ENCODE measurements around the gene GCNT4.
"Not testable (repeated sequence)": the region's sequence is repeated elsewhere in the genome, so short reads cannot be mapped to it uniquely, and the experiment has no call there.

GCNT4 gene

DNA sequence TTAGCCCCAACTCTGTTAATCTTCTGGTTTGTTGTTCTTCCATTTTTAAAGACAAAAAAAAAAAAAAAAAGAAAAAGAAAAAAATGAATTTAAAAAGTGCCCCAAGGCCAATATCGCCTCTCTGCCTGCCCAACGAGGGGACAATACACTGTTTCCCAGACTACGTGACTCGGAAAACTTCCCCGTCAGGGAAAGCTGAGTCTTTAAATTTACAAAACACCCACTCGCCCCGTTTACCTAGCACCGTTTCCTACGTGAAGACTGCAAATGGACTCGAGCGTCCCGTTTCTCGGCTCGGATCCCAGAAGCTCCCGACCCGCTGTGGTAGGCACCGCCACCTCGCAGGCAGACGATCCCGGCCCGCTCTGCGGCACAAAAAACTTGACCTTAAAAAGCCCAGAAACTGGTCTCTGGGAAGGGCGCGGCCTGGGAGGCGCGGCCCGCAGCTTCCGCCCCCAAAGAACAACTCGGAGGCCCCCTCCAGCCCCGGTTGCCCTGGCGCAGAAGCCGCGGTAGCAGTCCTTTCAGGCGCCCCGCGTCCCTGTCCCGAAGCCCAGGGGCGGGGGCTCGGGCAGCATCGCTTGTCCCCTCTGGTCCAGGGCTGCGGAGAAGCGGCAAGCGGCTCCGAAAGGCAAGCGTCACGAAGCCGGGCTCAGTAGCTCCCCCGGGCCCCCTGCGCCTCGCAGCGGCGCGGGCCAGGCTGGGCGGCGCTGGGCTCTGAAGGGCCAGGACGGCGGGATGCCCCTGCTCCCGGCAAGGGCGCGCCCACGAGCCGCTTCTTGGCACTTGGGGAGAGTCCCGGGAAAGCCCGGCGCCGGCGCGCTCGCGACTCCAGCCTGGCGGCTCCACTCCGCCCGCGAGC is at the start of gene GCNT4:
TSS of gene GCNT4 (minus strand) at position 367 of the 862 bp plus-strand sequence. CDS start 22,521 bp downstream, outside the sequence.
- DNase-seq: peak in 8 of 58 donors; percentile 24 to 62 (median 32)

DNA sequence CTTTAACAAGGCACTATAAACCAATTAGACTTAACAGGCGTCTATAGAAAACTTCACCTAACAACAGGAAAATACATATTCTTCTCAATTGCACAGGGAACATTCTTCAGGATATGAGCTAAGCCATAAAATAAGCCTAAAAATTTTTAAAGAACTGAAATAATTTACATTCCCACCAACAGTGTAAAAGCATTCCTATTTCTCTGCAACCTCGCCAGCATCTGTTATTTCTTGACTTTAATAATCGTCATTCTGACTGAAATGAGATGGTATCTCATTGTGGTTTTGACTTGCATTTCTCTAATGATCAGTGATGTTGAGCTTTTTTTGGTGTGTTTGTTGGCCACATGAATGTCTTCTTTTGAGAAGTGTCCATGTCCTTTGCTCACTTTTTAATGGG is 43.6 kb upstream of the GCNT4 start:
- not testable (repeated sequence) for DNase-seq

- no peak for DNase-seq
Observed at GRCh38 chr5:75091597-75091996, 39.2 kb upstream of the GCNT4 start.

DNA sequence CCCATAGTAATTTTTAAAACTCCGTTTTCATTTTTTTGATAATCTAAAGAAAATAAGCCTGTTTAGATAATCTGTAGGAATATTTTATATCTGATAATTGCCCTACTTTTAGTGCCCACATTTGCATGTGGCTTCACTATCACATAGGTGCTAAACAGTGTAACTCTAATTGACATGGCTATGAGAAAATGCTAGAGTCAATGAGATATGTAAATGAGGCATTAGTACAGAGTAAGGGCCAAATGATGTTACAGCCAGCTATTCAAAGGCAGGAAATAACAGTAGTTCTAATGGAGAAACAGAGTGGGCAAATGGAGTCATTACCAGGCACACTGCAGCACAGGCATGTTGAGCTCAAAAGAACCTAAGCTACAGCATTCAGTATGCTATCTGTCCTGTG is 37.3 kb upstream of the GCNT4 start:
- DNase-seq: no peak

GRCh38 chr5:75089137-75089536 is 36.8 kb upstream of the GCNT4 start:
- DNase-seq: no peak

DNA sequence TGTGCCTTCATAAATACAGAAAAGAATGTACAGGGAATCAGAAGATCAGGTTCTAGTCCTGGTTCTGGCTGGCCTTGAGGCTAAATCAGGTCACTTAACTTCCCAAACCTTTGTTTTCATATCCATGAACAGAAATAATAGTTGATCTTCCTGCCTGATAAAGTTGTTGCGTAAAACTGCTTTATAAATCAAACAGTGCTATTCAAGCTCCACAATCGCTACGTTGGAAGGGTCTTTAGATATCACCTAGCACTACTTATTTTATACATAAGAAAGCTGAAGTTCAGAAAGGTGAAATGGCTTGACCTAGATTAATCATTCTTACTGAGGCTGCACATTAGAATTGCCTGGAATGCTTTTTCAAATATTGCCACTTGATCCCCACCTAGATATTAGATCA is 36.3 kb upstream of the GCNT4 start:
- no peak for DNase-seq

DNA sequence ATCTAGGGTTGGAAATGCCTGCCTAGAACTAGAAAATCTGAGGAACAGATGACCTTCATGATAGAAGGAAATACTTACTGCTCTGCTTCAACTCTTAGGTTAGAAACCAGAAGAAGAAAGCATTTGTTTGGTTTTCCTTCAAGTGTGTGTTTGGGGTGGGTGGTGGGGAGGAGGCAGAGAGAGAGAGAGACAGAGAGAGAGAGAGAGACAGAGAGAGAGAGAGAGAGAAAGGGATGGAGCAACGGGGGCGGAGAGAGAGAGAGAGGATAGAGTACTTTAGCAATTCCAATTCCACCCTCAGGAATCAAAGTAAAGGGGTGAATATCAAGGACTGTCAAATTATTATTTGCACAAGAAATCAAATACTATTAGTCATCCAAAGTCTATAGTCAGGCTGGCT is 29.2 kb upstream of the GCNT4 start:
- DNase-seq: no peak

- DNase-seq: not testable (repeated sequence)
Observed at GRCh38 chr5:75079346-75079745, 27.0 kb upstream of the GCNT4 start.

- no peak for DNase-seq
Observed at GRCh38 chr5:75078027-75078426, 25.7 kb upstream of the GCNT4 start.

DNA sequence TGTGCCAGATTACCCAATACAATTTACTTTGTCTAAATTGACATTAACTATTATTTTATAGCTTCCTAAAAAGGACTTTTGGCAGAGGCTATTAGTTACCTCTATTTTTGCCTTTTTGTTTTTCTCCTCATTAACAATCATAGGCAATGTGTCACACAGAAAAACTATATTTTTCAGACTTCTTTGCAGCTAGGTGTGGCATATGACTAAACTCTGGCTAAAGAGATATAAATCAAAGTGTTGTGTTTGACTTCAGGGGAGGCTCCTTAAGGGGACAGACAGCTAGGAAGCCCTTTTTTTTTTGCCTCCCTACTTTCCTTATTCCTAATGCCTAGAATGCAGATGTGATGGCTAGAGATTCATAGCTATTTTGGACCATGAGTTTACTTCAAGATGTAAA is 19.7 kb upstream of the GCNT4 start:
- DNase-seq: no peak

DNA sequence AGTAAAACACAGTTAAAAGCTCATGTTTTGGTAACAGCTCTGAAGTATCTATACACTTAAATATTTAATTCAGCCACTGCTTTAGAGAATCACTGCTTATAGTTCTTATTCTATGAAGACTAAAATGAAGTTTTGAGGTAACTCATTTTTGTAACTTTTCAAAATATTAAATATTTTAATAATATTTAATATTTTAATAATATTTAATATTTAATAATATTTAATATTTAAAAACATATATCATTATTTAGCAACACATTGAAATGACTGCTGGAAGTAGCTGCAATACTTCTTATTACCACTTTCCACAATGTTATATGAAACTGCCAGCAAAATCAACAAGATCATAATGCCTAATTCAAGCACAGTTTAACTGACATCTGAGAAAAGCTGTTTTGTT is 18.7 kb upstream of the GCNT4 start:
- no peak for DNase-seq

- DNase-seq: no peak
Observed at GRCh38 chr5:75067434-75067833, 15.1 kb upstream of the GCNT4 start.

- no peak for DNase-seq
Observed at GRCh38 chr5:75062925-75063531, 10.7 kb upstream of the GCNT4 start.

GRCh38 chr5:75059912-75060545 is 7.7 kb upstream of the GCNT4 start:
- no peak for DNase-seq

GRCh38 chr5:75058986-75059535 is 6.7 kb upstream of the GCNT4 start:
- DNase-seq: no peak

DNA sequence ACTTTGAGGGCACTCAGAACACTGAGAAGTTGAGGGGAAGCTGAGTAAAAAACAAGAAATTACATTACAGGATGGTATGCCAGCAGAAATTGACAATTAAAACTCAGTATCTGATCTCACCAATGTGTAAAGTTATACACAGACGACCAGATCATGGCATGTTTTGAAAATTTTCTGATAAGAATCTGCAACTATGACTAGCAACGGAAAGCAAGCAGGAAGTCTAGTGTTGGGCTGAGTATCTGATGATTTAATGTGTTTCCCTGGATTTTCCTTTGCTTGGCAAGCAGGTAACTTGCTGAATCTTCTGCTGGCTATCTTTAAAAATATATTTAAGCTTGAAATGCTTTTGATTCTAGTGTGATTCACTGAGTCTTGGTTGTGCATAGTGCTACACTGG is 5.2 kb upstream of the GCNT4 start:
- no peak for DNase-seq

GRCh38 chr5:75055727-75056144 is 3.4 kb upstream of the GCNT4 start:
- no peak for DNase-seq

GRCh38 chr5:75054134-75054930 is 2.0 kb upstream of the GCNT4 start:
- peak in 16 of 58 donors; percentile 7 to 76 (median 54) for DNase-seq

DNA sequence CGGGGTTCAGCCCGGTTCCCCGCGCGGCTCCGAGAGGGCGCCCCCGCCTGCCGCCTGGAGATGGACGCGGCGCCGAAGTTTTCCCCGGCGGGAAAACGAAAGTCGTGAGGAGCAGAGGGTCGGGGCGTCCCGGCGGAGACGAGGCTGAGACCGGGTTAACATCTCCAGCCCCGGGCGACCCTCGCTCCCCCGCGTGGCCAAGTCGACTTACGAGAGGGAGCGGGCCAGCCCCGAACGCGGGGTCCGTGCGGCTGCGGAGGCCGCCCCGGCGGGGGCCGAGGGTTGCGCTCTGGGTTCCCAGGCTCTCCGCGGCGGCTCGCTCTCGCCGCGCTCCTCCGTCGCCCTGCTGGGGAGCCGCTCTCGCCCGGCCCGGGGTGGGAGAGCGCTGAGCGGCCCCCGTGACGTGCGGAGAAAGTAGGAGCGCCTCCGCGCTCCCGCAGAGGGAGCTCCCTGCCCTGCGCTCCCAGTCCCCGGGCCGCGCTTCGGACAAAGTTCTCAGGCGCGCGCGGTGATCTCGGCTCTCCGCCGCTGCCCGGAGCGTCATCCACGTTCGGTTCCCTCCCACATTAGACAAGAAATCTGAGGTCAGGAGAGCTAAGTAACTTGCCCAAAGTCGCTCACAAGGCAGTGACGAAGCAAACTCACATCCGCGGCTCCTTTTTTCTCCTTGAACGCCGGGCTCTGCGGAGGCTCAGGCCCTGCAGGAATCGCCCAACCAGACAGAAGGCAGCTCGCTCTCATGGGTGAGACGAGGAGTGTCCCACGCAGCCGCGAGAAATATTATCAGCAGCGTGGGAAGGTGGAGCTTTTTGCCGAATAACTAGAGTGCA is 1.2 kb upstream of the GCNT4 start:
- DNase-seq: peak in 32 of 58 donors; percentile 31 to 78 (median 50)

GRCh38 chr5:75053054-75053303 is 621 bp upstream of the GCNT4 start:
- DNase-seq: no peak
